ENCODE results near the gene S100A14. TPM values are rescaled to one million over a fixed set of nuclear protein-coding genes. Genes with fewer than 3 reads are reported as not detected.

The S100A14 gene
- total and polyA plus RNA-seq, 9 of the 15 experiments (the other 6 are each of a cell fraction or from before 2014, with no cell fraction given), result 0.10 to 0.64 (median 0.24) TPM; not detected in 3

DNA sequence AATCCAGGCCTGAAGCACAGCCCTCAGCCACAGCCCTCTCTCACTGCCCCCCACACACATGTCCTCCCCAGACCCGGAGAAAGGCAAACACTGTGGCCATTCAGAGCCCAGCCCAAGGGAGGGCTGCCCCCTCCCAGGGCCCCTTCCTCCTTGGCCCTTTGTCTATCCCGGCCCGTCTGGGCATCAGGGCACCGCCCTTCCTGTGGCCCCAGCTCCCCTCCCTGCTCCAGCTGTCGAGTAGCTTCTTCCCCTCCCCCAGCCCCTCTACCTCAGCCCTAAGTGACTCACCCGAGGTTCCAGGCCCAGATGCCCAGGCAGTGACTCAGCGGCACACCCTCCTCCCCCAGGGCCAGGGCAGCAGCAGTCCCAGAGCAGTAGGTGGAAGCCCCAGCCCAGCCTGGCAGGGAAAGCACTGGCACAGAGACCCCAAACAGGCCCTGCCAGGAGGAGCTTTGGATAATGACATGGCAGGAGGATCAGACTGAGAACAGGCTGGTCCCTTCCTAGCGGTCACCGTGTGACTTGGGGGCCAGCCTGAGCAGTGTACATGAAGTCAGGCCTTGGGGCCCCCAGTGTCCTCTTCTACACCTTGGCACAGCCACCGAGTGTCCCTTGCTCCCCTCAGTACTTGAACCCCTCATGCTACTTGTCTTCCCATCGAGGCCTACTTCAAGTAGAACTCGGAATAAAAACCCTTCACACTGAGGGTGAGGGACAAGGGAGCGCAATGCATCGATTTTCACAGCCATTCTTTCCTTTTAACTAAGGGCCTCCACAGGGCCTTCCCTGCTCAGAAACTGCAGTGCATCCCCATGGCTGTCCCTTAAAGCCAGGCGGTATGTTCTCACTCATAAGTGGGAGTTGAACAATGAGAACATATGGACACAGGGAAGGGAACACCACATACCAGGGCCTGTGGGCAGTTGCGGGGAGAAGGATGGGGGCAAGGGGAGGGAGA is 49.4 kb downstream of the S100A14 start (continued):
- TF ChIP-seq, protein P1, sequence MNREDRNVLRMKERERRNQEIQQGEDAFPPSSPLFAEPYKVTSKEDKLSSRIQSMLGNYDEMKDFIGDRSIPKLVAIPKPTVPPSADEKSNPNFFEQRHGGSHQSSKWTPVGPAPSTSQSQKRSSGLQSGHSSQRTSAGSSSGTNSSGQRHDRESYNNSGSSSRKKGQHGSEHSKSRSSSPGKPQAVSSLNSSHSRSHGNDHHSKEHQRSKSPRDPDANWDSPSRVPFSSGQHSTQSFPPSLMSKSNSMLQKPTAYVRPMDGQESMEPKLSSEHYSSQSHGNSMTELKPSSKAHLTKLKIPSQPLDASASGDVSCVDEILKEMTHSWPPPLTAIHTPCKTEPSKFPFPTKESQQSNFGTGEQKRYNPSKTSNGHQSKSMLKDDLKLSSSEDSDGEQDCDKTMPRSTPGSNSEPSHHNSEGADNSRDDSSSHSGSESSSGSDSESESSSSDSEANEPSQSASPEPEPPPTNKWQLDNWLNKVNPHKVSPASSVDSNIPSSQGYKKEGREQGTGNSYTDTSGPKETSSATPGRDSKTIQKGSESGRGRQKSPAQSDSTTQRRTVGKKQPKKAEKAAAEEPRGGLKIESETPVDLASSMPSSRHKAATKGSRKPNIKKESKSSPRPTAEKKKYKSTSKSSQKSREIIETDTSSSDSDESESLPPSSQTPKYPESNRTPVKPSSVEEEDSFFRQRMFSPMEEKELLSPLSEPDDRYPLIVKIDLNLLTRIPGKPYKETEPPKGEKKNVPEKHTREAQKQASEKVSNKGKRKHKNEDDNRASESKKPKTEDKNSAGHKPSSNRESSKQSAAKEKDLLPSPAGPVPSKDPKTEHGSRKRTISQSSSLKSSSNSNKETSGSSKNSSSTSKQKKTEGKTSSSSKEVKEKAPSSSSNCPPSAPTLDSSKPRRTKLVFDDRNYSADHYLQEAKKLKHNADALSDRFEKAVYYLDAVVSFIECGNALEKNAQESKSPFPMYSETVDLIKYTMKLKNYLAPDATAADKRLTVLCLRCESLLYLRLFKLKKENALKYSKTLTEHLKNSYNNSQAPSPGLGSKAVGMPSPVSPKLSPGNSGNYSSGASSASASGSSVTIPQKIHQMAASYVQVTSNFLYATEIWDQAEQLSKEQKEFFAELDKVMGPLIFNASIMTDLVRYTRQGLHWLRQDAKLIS (CRISPR knock-in tag; IDR thresholded peaks at IDR 0.05), result no peak
- peak in 1 of 2 experiments; percentile 31; a peak in 1 of 3 replicates for TF ChIP-seq CBX3 (IDR thresholded peaks at IDR 0.05; ENCODE audit: borderline replicate concordance in 1 of 2, low read length in 2 of 2)
- TF ChIP-seq NR2C1 (IDR thresholded peaks at IDR 0.05), result no peak
- TF ChIP-seq NR2C1 (tag; IDR thresholded peaks at IDR 0.05), result peak; percentile 48; the same call in 1 of the 2 replicates
- TF ChIP-seq, protein P2, sequence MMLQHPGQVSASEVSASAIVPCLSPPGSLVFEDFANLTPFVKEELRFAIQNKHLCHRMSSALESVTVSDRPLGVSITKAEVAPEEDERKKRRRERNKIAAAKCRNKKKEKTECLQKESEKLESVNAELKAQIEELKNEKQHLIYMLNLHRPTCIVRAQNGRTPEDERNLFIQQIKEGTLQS (IDR thresholded peaks at IDR 0.05), result peak; percentile 99
- TF ChIP-seq, protein P2 (CRISPR knock-in tag; conservative IDR thresholded peaks at IDR 0.05), result peak; percentile 97
- no peak for TF ChIP-seq PHTF2 (CRISPR knock-in tag; IDR thresholded peaks at IDR 0.05)
- TF ChIP-seq, protein P3, sequence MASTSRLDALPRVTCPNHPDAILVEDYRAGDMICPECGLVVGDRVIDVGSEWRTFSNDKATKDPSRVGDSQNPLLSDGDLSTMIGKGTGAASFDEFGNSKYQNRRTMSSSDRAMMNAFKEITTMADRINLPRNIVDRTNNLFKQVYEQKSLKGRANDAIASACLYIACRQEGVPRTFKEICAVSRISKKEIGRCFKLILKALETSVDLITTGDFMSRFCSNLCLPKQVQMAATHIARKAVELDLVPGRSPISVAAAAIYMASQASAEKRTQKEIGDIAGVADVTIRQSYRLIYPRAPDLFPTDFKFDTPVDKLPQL (IDR thresholded peaks at IDR 0.05; ENCODE audit: extremely low read depth, insufficient read length), result no peak
- TF ChIP-seq ZNF766 (CRISPR knock-in tag; conservative IDR thresholded peaks at IDR 0.05), result no peak
- peak; percentile 83 for TF ChIP-seq NCOR1 (IDR thresholded peaks at IDR 0.05)
- TF ChIP-seq, protein P4, sequence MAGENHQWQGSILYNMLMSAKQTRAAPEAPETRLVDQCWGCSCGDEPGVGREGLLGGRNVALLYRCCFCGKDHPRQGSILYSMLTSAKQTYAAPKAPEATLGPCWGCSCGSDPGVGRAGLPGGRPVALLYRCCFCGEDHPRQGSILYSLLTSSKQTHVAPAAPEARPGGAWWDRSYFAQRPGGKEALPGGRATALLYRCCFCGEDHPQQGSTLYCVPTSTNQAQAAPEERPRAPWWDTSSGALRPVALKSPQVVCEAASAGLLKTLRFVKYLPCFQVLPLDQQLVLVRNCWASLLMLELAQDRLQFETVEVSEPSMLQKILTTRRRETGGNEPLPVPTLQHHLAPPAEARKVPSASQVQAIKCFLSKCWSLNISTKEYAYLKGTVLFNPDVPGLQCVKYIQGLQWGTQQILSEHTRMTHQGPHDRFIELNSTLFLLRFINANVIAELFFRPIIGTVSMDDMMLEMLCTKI (IDR thresholded peaks at IDR 0.05; ENCODE audit: partially characterized antibody), result no peak
- no peak for TF ChIP-seq TCF7L2 (IDR thresholded peaks at IDR 0.05; ENCODE audit: low read depth, low read length)
- no peak for TF ChIP-seq RFX1 (IDR thresholded peaks at IDR 0.05)
- TF ChIP-seq ZNF77 (CRISPR knock-in tag; IDR thresholded peaks at IDR 0.05), result no peak
- peak; percentile 43; the same call in 1 of the 2 replicates for TF ChIP-seq XRCC5 (IDR thresholded peaks at IDR 0.05; ENCODE audit: low read depth, low read length)
- TF ChIP-seq, protein P5, sequence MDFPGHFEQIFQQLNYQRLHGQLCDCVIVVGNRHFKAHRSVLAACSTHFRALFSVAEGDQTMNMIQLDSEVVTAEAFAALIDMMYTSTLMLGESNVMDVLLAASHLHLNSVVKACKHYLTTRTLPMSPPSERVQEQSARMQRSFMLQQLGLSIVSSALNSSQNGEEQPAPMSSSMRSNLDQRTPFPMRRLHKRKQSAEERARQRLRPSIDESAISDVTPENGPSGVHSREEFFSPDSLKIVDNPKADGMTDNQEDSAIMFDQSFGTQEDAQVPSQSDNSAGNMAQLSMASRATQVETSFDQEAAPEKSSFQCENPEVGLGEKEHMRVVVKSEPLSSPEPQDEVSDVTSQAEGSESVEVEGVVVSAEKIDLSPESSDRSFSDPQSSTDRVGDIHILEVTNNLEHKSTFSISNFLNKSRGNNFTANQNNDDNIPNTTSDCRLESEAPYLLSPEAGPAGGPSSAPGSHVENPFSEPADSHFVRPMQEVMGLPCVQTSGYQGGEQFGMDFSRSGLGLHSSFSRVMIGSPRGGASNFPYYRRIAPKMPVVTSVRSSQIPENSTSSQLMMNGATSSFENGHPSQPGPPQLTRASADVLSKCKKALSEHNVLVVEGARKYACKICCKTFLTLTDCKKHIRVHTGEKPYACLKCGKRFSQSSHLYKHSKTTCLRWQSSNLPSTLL (IDR thresholded peaks at IDR 0.05), result no peak
- no peak for TF ChIP-seq SREBF2 (CRISPR knock-in tag; IDR thresholded peaks at IDR 0.05)

Data from K562 (cell line).